Skeletal muscle cell (primary cell): Measurements from ENCODE around the gene VLDLR.

Experiments
- DNase-seq: peaks from one replicate; pipeline ENCODE4 v3.0.0-alpha.2; 2010; ENCODE audit warnings: low read depth
- H3K4me3 ChIP-seq: 2 replicates; pipeline ENCODE4 v1.5.1; 2011; ENCODE audit warnings: low read depth, mild to moderate bottlenecking, control low read depth, low read length, moderate library complexity

Gene VLDLR

GRCh38 chr9:2655411-2655901 lies 33.9 kb downstream of the VLDLR start:
- H3K4me3 ChIP-seq: no peak overlapping the region
- peak; percentile 86 for DNase-seq

GRCh38 chr9:2657427-2657826 lies 35.8 kb downstream of the VLDLR start:
- DNase-seq: no peak
- no peak overlapping the region for H3K4me3 ChIP-seq

- no peak for DNase-seq
- H3K4me3 ChIP-seq: no peak overlapping the region
Observed at GRCh38 chr9:2662496-2662895, 40.9 kb downstream of the VLDLR start.

GRCh38 chr9:2663461-2664173 lies 42.0 kb downstream of the VLDLR start:
- DNase-seq: peak; percentile 4
- no peak overlapping the region for H3K4me3 ChIP-seq

GRCh38 chr9:2664174-2665065 lies 42.8 kb downstream of the VLDLR start:
- H3K4me3 ChIP-seq: no peak overlapping the region
- DNase-seq: no peak

- DNase-seq: no peak
- no peak overlapping the region for H3K4me3 ChIP-seq
Observed at GRCh38 chr9:2666569-2666968, 45.0 kb downstream of the VLDLR start.

GRCh38 chr9:2673161-2673560 lies 51.6 kb downstream of the VLDLR start:
- no peak overlapping the region for H3K4me3 ChIP-seq
- DNase-seq: no peak

- DNase-seq: no peak
- no peak overlapping the region for H3K4me3 ChIP-seq
Observed at GRCh38 chr9:2674141-2674824, 52.7 kb downstream of the VLDLR start.

GRCh38 chr9:2675834-2676233 lies 54.2 kb downstream of the VLDLR start:
- no peak overlapping the region for H3K4me3 ChIP-seq
- DNase-seq: no peak

- no peak overlapping the region for H3K4me3 ChIP-seq
- DNase-seq: no peak
Observed at GRCh38 chr9:2676466-2676865, 54.9 kb downstream of the VLDLR start.

GRCh38 chr9:2677915-2678889 lies 56.6 kb downstream of the VLDLR start:
- DNase-seq: no peak
- no peak overlapping the region for H3K4me3 ChIP-seq

- DNase-seq: no peak
- no peak overlapping the region for H3K4me3 ChIP-seq
Observed at GRCh38 chr9:2679011-2679410, 57.4 kb downstream of the VLDLR start.

GRCh38 chr9:2681981-2682380 lies 60.4 kb downstream of the VLDLR start:
- DNase-seq: no peak
- no peak overlapping the region for H3K4me3 ChIP-seq

GRCh38 chr9:2686911-2687310 lies 65.3 kb downstream of the VLDLR start:
- no peak overlapping the region for H3K4me3 ChIP-seq
- DNase-seq: no peak

GRCh38 chr9:2688636-2689035 lies 67.0 kb downstream of the VLDLR start:
- DNase-seq: no peak
- no peak overlapping the region for H3K4me3 ChIP-seq

- no peak for DNase-seq
- no peak overlapping the region for H3K4me3 ChIP-seq
Observed at GRCh38 chr9:2691212-2691611, 69.6 kb downstream of the VLDLR start.

- no peak overlapping the region for H3K4me3 ChIP-seq
- no peak for DNase-seq
Observed at GRCh38 chr9:2691626-2692025, 70.0 kb downstream of the VLDLR start.

GRCh38 chr9:2693056-2693455 lies 71.5 kb downstream of the VLDLR start:
- no peak for DNase-seq
- H3K4me3 ChIP-seq: no peak overlapping the region

- no peak overlapping the region for H3K4me3 ChIP-seq
- DNase-seq: no peak
Observed at GRCh38 chr9:2697492-2697891, 75.9 kb downstream of the VLDLR start.
